HepG2 (cell line): ENCODE data around the gene TMEM235. TPM values are rescaled to one million over a fixed set of nuclear protein-coding genes. Genes with fewer than 3 reads are reported as not detected.

Experiments used
- ATRX ChIP-seq: sonication (generic); formaldehyde crosslinking; IDR thresholded peaks from 2 replicates; pipeline ENCODE4 v1.4.0; 2020; ENCODE audit warnings: missing genetic modification reagents, borderline replicate concordance
- EED ChIP-seq: sonication (generic); formaldehyde crosslinking; IDR thresholded peaks from 2 replicates; pipeline ENCODE4 v1.5.0; 2020; ENCODE audit warnings: mild to moderate bottlenecking, missing genetic modification reagents
- ERF ChIP-seq: IDR thresholded peaks from 2 replicates; pipeline ENCODE4 v1.6.1; 2018; ENCODE audit warnings: missing biosample characterization, missing genetic modification reagents
- JUN ChIP-seq: sonication (generic); formaldehyde crosslinking; IDR thresholded peaks from 2 replicates; pipeline ENCODE4 v1.4.0; 2020; ENCODE audit warnings: mild to moderate bottlenecking, missing genetic modification reagents
- KDM6A ChIP-seq: IDR thresholded peaks from 2 replicates; pipeline ENCODE4 v1.6.1; 2016; ENCODE audit warnings: low read depth
- MAFF ChIP-seq: IDR thresholded peaks from 2 replicates; pipeline ENCODE4 v1.6.1; 2011; ENCODE audit warnings: low read depth, low read length, improper control_type of control experiment
- NR1H2 ChIP-seq: sonication (generic); formaldehyde crosslinking; IDR thresholded peaks from 2 replicates; pipeline ENCODE4 v1.8.1; 2022; ENCODE audit warnings: low read depth, missing genetic modification reagents, borderline replicate concordance
- POGZ ChIP-seq: sonication (generic); formaldehyde crosslinking; IDR thresholded peaks from 2 replicates; pipeline ENCODE4 v1.4.0; 2020; ENCODE audit warnings: mild to moderate bottlenecking, missing genetic modification reagents
- PPARG ChIP-seq: conservative IDR thresholded peaks from 2 replicates; pipeline ENCODE4 v1.6.1; 2016; ENCODE audit warnings: missing biosample characterization, missing genetic modification reagents
- TBL1XR1 ChIP-seq: fragments of 150-350 bp; IDR thresholded peaks from 2 replicates; pipeline ENCODE4 v1.6.1; 2014; ENCODE audit warnings: borderline replicate concordance, low read length; ENCODE audit not compliant: partially characterized antibody
- ZNF235 ChIP-seq: sonication (generic); formaldehyde crosslinking; IDR thresholded peaks from 2 replicates; pipeline ENCODE4 v1.8.1; 2023; ENCODE audit warnings: mild to moderate bottlenecking, missing genetic modification reagents, borderline replicate concordance
- ZNF777 ChIP-seq: sonication (generic); formaldehyde crosslinking; IDR thresholded peaks from 2 replicates; pipeline ENCODE4 v1.4.0; 2020; ENCODE audit warnings: missing genetic modification reagents
- ZNF850 ChIP-seq: sonication (generic); formaldehyde crosslinking; conservative IDR thresholded peaks from 2 replicates; pipeline ENCODE4 v1.9.0; 2021; ENCODE audit warnings: mild to moderate bottlenecking, missing genetic modification reagents
- polyA plus RNA-seq, 8 experiments: library from polyadenylated mRNA; depleted of rRNA in 3 of 8; stranded (reverse) in 7 of 8; unstranded in 1 of 8; fragments of >200 nt; fragmentation: Illumina TruSeq in 4 of 8; extraction: Trizol in 4 of 8; gene quantifications; 2 replicates each; pipeline versions ENCODE4 v1.2.1 to v1.2.3, GENCODE V29; 2011 to 2016; ENCODE audit warnings: low read depth in 4 of 8, missing spikeins in 1 of 8, mixed read lengths in 1 of 8; ENCODE audit not compliant: insufficient read depth in 1 of 8
- total RNA-seq, 5 experiments: library from RNA; depleted of rRNA; stranded (reverse); fragments of >200 nt; fragmentation: Illumina TruSeq; extraction: Trizol; gene quantifications; 2 replicates each; pipeline ENCODE4 v1.2.3, GENCODE V29; 2016; ENCODE audit warnings: low read depth in 1 of 5
- TF ChIP-seq, protein P1 (sequence below): sonication (generic); formaldehyde crosslinking; IDR thresholded peaks from 2 replicates; pipeline ENCODE4 v1.5.0; 2020; ENCODE audit warnings: mild to moderate bottlenecking, missing genetic modification reagents, borderline replicate concordance
- TF ChIP-seq, protein P2 (sequence below): sonication (generic); formaldehyde crosslinking; IDR thresholded peaks from 2 replicates; pipeline ENCODE4 v1.5.0; 2020; ENCODE audit warnings: missing genetic modification reagents, mild to moderate bottlenecking, borderline replicate concordance
- TF ChIP-seq, protein P3 (sequence below): sonication (generic); formaldehyde crosslinking; IDR thresholded peaks from one replicate; pipeline ENCODE4 v1.5.1; 2020; ENCODE audit warnings: mild to moderate bottlenecking, missing genetic modification reagents; ENCODE audit errors: not compliant biosample characterization
- TF ChIP-seq, protein P4 (sequence below): IDR thresholded peaks from 2 replicates; pipeline ENCODE4 v1.6.1; 2016; ENCODE audit warnings: low read depth, control low read depth

Gene TMEM235
- total and polyA plus RNA-seq, 2 of the 13 experiments (the other 11 are each of a cell fraction or from before 2014, with no cell fraction given): not detected

GRCh38 chr17:78250891-78251772, 19.7 kb downstream of the TMEM235 start (continued):
- TF ChIP-seq, protein P1, sequence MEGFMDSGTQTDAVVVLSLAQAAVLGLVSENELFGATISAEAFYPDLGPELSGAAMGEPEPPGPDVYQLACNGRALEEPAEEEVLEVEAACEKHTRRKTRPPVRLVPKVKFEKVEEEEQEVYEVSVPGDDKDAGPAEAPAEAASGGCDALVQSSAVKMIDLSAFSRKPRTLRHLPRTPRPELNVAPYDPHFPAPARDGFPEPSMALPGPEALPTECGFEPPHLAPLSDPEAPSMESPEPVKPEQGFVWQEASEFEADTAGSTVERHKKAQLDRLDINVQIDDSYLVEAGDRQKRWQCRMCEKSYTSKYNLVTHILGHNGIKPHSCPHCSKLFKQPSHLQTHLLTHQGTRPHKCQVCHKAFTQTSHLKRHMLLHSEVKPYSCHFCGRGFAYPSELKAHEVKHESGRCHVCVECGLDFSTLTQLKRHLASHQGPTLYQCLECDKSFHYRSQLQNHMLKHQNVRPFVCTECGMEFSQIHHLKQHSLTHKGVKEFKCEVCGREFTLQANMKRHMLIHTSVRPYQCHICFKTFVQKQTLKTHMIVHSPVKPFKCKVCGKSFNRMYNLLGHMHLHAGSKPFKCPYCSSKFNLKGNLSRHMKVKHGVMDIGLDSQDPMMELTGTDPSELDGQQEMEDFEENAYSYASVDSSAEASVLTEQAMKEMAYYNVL (CRISPR knock-in tag): peak; percentile 77; the same call in 1 of the 2 replicates
- TF ChIP-seq, protein P2, sequence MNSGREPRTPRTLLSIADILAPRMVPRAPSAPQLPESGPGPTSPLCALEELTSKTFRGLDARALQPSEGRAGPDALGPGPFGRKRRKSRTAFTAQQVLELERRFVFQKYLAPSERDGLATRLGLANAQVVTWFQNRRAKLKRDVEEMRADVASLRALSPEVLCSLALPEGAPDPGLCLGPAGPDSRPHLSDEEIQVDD (CRISPR knock-in tag): no peak
- TF ChIP-seq ZNF850 (no peak), ZNF235 (no peak), EED (CRISPR knock-in tag) (0 out of 2 replicates have a peak, but pooled peaks have one; percentile 30), JUN (CRISPR knock-in tag) (no peak), PPARG (CRISPR knock-in tag) (peak; percentile 58), KDM6A (CRISPR knock-in tag) (no peak), ERF (CRISPR knock-in tag) (peak; percentile 94), ATRX (CRISPR knock-in tag) (no peak), NR1H2 (CRISPR knock-in tag) (no peak), TBL1XR1 (peak; percentile 69), ZNF777 (CRISPR knock-in tag) (peak; percentile 35; the same call in 1 of the 2 replicates), POGZ (CRISPR knock-in tag) (peak; percentile 59; the same call in 1 of the 2 replicates), MAFF (no peak)
- TF ChIP-seq, protein P3, sequence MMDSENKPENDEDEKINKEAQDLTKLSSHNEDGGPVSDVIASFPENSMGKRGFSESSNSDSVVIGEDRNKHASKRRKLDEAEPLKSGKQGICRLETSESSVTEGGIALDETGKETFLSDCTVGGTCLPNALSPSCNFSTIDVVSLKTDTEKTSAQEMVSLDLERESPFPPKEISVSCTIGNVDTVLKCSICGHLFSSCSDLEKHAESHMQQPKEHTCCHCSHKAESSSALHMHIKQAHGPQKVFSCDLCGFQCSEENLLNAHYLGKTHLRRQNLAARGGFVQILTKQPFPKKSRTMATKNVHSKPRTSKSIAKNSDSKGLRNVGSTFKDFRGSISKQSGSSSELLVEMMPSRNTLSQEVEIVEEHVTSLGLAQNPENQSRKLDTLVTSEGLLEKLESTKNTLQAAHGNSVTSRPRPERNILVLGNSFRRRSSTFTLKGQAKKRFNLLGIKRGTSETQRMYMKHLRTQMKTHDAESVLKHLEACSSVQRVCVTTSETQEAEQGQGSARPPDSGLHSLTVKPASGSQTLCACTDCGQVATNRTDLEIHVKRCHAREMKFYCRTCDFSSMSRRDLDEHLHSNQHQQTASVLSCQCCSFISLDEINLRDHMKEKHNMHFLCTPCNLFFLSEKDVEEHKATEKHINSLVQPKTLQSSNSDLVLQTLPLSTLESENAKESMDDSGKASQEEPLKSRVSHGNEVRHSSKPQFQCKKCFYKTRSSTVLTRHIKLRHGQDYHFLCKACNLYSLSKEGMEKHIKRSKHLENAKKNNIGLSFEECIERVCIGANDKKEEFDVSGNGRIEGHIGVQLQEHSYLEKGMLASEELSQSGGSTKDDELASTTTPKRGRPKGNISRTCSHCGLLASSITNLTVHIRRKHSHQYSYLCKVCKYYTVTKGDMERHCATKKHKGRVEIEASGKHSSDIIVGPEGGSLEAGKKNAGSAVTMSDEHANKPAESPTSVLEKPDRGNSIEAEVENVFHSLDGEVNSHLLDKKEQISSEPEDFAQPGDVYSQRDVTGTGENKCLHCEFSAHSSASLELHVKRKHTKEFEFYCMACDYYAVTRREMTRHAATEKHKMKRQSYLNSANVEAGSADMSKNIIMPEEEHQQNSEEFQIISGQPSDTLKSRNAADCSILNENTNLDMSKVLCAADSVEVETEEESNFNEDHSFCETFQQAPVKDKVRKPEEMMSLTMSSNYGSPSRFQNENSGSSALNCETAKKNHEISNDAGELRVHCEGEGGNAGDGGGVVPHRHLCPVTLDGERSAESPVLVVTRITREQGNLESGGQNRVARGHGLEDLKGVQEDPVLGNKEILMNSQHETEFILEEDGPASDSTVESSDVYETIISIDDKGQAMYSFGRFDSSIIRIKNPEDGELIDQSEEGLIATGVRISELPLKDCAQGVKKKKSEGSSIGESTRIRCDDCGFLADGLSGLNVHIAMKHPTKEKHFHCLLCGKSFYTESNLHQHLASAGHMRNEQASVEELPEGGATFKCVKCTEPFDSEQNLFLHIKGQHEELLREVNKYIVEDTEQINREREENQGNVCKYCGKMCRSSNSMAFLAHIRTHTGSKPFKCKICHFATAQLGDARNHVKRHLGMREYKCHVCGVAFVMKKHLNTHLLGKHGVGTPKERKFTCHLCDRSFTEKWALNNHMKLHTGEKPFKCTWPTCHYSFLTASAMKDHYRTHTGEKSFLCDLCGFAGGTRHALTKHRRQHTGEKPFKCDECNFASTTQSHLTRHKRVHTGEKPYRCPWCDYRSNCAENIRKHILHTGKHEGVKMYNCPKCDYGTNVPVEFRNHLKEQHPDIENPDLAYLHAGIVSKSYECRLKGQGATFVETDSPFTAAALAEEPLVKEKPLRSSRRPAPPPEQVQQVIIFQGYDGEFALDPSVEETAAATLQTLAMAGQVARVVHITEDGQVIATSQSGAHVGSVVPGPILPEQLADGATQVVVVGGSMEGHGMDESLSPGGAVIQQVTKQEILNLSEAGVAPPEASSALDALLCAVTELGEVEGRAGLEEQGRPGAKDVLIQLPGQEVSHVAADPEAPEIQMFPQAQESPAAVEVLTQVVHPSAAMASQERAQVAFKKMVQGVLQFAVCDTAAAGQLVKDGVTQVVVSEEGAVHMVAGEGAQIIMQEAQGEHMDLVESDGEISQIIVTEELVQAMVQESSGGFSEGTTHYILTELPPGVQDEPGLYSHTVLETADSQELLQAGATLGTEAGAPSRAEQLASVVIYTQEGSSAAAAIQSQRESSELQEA (CRISPR knock-in tag): no peak
- TF ChIP-seq, protein P4, sequence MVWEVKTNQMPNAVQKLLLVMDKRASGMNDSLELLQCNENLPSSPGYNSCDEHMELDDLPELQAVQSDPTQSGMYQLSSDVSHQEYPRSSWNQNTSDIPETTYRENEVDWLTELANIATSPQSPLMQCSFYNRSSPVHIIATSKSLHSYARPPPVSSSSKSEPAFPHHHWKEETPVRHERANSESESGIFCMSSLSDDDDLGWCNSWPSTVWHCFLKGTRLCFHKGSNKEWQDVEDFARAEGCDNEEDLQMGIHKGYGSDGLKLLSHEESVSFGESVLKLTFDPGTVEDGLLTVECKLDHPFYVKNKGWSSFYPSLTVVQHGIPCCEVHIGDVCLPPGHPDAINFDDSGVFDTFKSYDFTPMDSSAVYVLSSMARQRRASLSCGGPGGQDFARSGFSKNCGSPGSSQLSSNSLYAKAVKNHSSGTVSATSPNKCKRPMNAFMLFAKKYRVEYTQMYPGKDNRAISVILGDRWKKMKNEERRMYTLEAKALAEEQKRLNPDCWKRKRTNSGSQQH (CRISPR knock-in tag): no peak
